Smooth muscle cell (in vitro differentiated cells): ENCODE results near the gene NWD2. TPM values are rescaled to one million over a fixed set of nuclear protein-coding genes. Genes with fewer than 3 reads are reported as not detected.

Experiments
- DNase-seq: peaks from one replicate; lab custom pipeline; 2025; ENCODE audit not compliant: unreplicated experiment; lab: John Stamatoyannopoulos, UW
- H2AFZ ChIP-seq: fragments of 200-600 bp; sonication (generic); 2 replicates; pipeline ENCODE4 v1.6.0; 2016; ENCODE audit warnings: antibody characterized with exemption, low read depth, mild to moderate bottlenecking
- H3F3A ChIP-seq: fragments of 200-600 bp; sonication (generic); 2 replicates; pipeline ENCODE4 v1.6.0; 2017; ENCODE audit warnings: antibody characterized with exemption, low read depth
- H3K27ac ChIP-seq: fragments of 200-600 bp; sonication (generic); 2 replicates; pipeline ENCODE4 v1.5.1; 2016; ENCODE audit warnings: low read depth, mild to moderate bottlenecking
- H3K27me3 ChIP-seq: fragments of 200-600 bp; sonication (generic); 2 replicates; pipeline ENCODE4 v1.6.1; 2016; ENCODE audit warnings: low read depth, mild to moderate bottlenecking
- H3K36me3 ChIP-seq: fragments of 200-600 bp; sonication (generic); 2 replicates; pipeline ENCODE4 v1.5.1; 2016; ENCODE audit warnings: low read depth
- H3K4me1 ChIP-seq: fragments of 200-600 bp; sonication (generic); 2 replicates; pipeline ENCODE4 v1.5.1; 2016; ENCODE audit warnings: low read depth
- H3K4me2 ChIP-seq: fragments of 200-600 bp; sonication (generic); 2 replicates; pipeline ENCODE4 v1.6.0; 2016; ENCODE audit warnings: mild to moderate bottlenecking
- H3K4me3 ChIP-seq: fragments of 200-600 bp; sonication (generic); 2 replicates; pipeline ENCODE4 v1.5.1; 2016; ENCODE audit warnings: mild to moderate bottlenecking
- H3K79me2 ChIP-seq: fragments of 200-600 bp; sonication (generic); 2 replicates; pipeline ENCODE4 v1.6.0; 2016; ENCODE audit warnings: low read depth, mild to moderate bottlenecking
- H3K9ac ChIP-seq: fragments of 200-600 bp; sonication (generic); 2 replicates; pipeline ENCODE4 v1.6.0; 2016; ENCODE audit warnings: low read depth
- H3K9me3 ChIP-seq: fragments of 200-600 bp; sonication (generic); replicated peaks from 2 replicates; pipeline ENCODE4 v1.5.1; 2016; ENCODE audit warnings: low read depth
- H4K20me1 ChIP-seq: fragments of 200-600 bp; sonication (generic); 2 replicates; pipeline ENCODE4 v1.6.0; 2016; ENCODE audit warnings: low read depth
- CTCF ChIP-seq: fragments of 200-600 bp; sonication (generic); IDR thresholded peaks from 2 replicates; pipeline ENCODE4 v1.5.1; 2017; ENCODE audit warnings: borderline replicate concordance, mild to moderate bottlenecking, antibody characterized with exemption; ENCODE audit not compliant: insufficient read depth, poor library complexity, severe bottlenecking
- WGBS: methylation state at CpG from one replicate; pipeline ENCODE4 v1.1.7; 2016; ENCODE audit warnings: low lambda C conversion rate; 5-methylcytosine and 5-hydroxymethylcytosine counted together
- polyA plus RNA-seq: library from polyadenylated mRNA; unstranded; fragments of >200 nt; fragmentation: Nextera tagmentation; extraction: Ambion mirVana; gene quantifications from 2 replicates; pipeline ENCODE4 v1.2.1, GENCODE V29; 2016
- total RNA-seq: library from RNA; depleted of rRNA; stranded (reverse); fragments of >200 nt; gene quantifications from 2 replicates; pipeline ENCODE4 v1.2.3, GENCODE V29; 2014

NWD2 gene
- total and polyA plus RNA-seq, 2 experiments from 2014 or later: not detected

DNA sequence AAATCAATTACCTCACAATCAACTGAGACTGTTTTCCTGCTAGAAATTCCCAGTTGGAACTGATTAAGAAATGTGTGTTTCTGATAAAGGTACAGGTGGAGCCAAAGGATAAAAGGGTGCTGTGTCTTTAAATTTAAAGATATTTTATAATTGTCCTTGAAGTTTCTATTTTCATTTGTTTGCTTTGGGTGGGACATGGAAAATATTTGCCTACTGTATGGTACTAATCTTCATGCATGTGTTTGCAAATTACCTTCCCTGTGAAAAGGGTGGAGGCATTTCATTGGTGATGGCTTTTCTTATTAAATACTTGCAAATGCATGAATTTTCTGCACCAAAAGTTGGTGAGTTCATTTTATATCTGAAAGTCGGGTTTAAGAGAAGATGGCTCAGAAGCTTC, 225.7 kb downstream of the NWD2 start:
- Histone ChIP-seq H3K9ac (no peak overlapping the region), H3F3A (no peaks in the 10 kb centered on the region), H2AFZ (no peak overlapping the region), H3K36me3 (no peaks in the 10 kb centered on the region), H3K4me1 (no peaks in the 10 kb centered on the region), H4K20me1 (no peaks in the 10 kb centered on the region), H3K9me3 (no peaks in the 10 kb centered on the region), H3K27me3 (no peaks in the 10 kb centered on the region), H3K27ac (no peak overlapping the region), H3K4me3 (no peak overlapping the region), H3K79me2 (no peaks in the 10 kb centered on the region), H3K4me2 (no peak overlapping the region)
- no peak for DNase-seq
- 78% methylated on average over 1 of the region's 1 CpG for WGBS
- no peak for TF ChIP-seq CTCF

GRCh38 chr4:37471093-37471492, 226.6 kb downstream of the NWD2 start:
- no peak overlapping the region for H2AFZ ChIP-seq
- no peak for DNase-seq
- no peaks in the 10 kb centered on the region for H3K79me2 ChIP-seq
- no peaks in the 10 kb centered on the region for H3F3A ChIP-seq
- no peaks in the 10 kb centered on the region for H4K20me1 ChIP-seq
- no peaks in the 10 kb centered on the region for H3K27me3 ChIP-seq
- H3K4me1 ChIP-seq: no peaks in the 10 kb centered on the region
- no peaks in the 10 kb centered on the region for H3K9me3 ChIP-seq
- 100% methylated on average over 1 of the region's 1 CpG for WGBS
- TF ChIP-seq CTCF: no peak
- no peak overlapping the region for H3K4me3 ChIP-seq
- no peaks in the 10 kb centered on the region for H3K36me3 ChIP-seq
- no peak overlapping the region for H3K9ac ChIP-seq
- no peak overlapping the region for H3K27ac ChIP-seq
- no peak overlapping the region for H3K4me2 ChIP-seq

DNA sequence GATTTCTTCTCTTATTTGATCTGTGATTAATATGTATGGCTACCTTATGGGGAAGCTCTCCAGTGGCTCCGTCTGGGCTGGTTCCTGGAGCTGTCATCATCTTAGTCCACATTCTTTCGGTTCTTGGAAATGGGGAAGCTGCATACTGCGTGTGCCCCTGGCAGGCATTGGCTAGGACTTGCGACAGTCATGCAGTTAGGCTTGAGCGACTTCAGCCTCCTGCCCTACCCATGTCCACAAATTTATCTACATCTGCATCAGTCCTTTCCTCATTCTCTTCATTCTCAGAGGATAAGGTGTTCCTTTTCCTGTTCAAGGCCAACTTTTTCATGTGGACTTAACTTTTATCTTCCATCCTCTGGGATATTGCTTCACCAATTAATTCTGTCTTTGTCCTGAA, 227.4 kb downstream of the NWD2 start:
- DNase-seq: no peak
- H3K27ac ChIP-seq: no peak overlapping the region
- WGBS: 53% methylated on average over 5 of the region's 5 CpGs

More for the DNA sequence above, 227.4 kb downstream of the NWD2 start:
- TF ChIP-seq CTCF: no peak
- no peak overlapping the region for H3K9ac ChIP-seq
- H3K36me3 ChIP-seq: no peaks in the 10 kb centered on the region
- H3K27me3 ChIP-seq: no peaks in the 10 kb centered on the region
- no peaks in the 10 kb centered on the region for H4K20me1 ChIP-seq
- no peaks in the 10 kb centered on the region for H3K79me2 ChIP-seq
- no peaks in the 10 kb centered on the region for H3K4me1 ChIP-seq
- H2AFZ ChIP-seq: no peak overlapping the region
- no peak overlapping the region for H3K4me2 ChIP-seq
- H3K9me3 ChIP-seq: no peaks in the 10 kb centered on the region
- H3K4me3 ChIP-seq: no peak overlapping the region
- H3F3A ChIP-seq: no peaks in the 10 kb centered on the region
